Loucy (cell line): ENCODE data around the gene PHACTR2.

ENCODE experiments used
- H2AFZ ChIP-seq: fragments of 200-600 bp; sonication (generic); 2 replicates; pipeline ENCODE4 v1.6.0; 2016; ENCODE audit warnings: antibody characterized with exemption, mild to moderate bottlenecking, low read length, moderate library complexity
- H3F3A ChIP-seq: fragments of 200-600 bp; 2 replicates; pipeline ENCODE4 v1.6.0; 2016; ENCODE audit warnings: antibody characterized with exemption, low read depth, mild to moderate bottlenecking
- H3K27me3 ChIP-seq: fragments of 200-600 bp; sonication (generic); 2 replicates; pipeline ENCODE4 v1.6.1; 2014; ENCODE audit warnings: low read length, mild to moderate bottlenecking; ENCODE audit not compliant: insufficient read depth, poor library complexity, severe bottlenecking
- H3K36me3 ChIP-seq: fragments of 200-600 bp; sonication (generic); 2 replicates; pipeline ENCODE4 v1.6.1; 2016; ENCODE audit warnings: low read length; ENCODE audit not compliant: insufficient read depth
- H3K4me1 ChIP-seq: fragments of 200-600 bp; sonication (generic); 2 replicates; pipeline ENCODE4 v1.5.1; 2014; ENCODE audit warnings: low read length, mild to moderate bottlenecking; ENCODE audit not compliant: insufficient read depth, poor library complexity, severe bottlenecking
- H3K4me2 ChIP-seq: fragments of 200-600 bp; sonication (generic); 2 replicates; pipeline ENCODE4 v1.6.0; 2014; ENCODE audit warnings: antibody characterized with exemption, low read length, low read depth, mild to moderate bottlenecking; ENCODE audit not compliant: poor library complexity, severe bottlenecking
- H3K4me3 ChIP-seq: fragments of 200-600 bp; sonication (generic); 2 replicates; pipeline ENCODE4 v1.5.1; 2014; ENCODE audit warnings: low read length, mild to moderate bottlenecking, mixed read lengths; ENCODE audit not compliant: poor library complexity, severe bottlenecking
- H3K79me2 ChIP-seq: fragments of 200-600 bp; sonication (generic); 2 replicates; pipeline ENCODE4 v1.6.1; 2014; ENCODE audit warnings: low read length; ENCODE audit not compliant: insufficient read depth
- H3K9ac ChIP-seq: fragments of 200-600 bp; sonication (generic); 2 replicates; pipeline ENCODE4 v1.6.0; 2014; ENCODE audit warnings: mild to moderate bottlenecking, low read depth, low read length, moderate library complexity; ENCODE audit not compliant: poor library complexity, severe bottlenecking
- H3K9me2 ChIP-seq: fragments of 200-600 bp; sonication (generic); replicated peaks from 2 replicates; pipeline ENCODE4 v1.6.1; 2016; ENCODE audit warnings: low read depth, low read length, mixed read lengths
- H3K9me3 ChIP-seq: fragments of 200-600 bp; sonication (generic); 2 replicates; pipeline ENCODE4 v1.6.1; 2014; ENCODE audit warnings: mild to moderate bottlenecking, antibody characterized with exemption, low read length, low read depth; ENCODE audit not compliant: insufficient read depth
- H4K20me1 ChIP-seq: fragments of 200-600 bp; sonication (generic); 2 replicates; pipeline ENCODE4 v1.6.0; 2014; ENCODE audit warnings: antibody characterized with exemption, low read length, mild to moderate bottlenecking; ENCODE audit not compliant: insufficient read depth, poor library complexity, severe bottlenecking
- EZH2phosphoT487 ChIP-seq: fragments of 200-600 bp; IDR thresholded peaks from 2 replicates; pipeline ENCODE4 v1.6.1; 2018; ENCODE audit warnings: antibody characterized with exemption, mild to moderate bottlenecking, moderate library complexity, borderline replicate concordance
- TF ChIP-seq, protein P1 (sequence below): fragments of 200-600 bp; sonication (generic); conservative IDR thresholded peaks from 2 replicates; pipeline ENCODE4 v1.5.1; 2014; ENCODE audit warnings: mild to moderate bottlenecking, antibody characterized with exemption, low read length

The PHACTR2 gene

DNA sequence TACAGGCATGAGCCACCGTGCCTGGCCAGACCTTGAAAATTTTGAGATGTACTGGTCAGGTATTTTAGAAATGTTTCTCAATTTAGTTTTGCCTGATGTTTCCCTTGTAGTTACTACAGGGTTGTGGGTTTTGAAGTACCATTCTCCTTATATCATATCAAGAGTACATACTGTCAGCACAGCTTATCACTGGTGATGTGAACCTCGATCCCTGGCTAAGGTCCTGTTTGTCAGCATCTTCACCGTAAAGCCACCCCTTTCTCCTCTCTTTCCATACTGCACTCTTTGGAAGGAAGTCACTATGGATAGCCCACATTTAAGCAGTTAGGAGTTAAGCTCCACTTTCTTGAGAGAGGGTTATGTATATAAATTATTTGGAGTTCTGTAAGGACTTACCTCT is 27.8 kb downstream of the PHACTR2 start:
- peaks cover 9% of the 10 kb centered on the region; the same call in 1 of the 2 replicates for H3K9me3 ChIP-seq
- no peak overlapping the region for H2AFZ ChIP-seq
- TF ChIP-seq, protein P1, sequence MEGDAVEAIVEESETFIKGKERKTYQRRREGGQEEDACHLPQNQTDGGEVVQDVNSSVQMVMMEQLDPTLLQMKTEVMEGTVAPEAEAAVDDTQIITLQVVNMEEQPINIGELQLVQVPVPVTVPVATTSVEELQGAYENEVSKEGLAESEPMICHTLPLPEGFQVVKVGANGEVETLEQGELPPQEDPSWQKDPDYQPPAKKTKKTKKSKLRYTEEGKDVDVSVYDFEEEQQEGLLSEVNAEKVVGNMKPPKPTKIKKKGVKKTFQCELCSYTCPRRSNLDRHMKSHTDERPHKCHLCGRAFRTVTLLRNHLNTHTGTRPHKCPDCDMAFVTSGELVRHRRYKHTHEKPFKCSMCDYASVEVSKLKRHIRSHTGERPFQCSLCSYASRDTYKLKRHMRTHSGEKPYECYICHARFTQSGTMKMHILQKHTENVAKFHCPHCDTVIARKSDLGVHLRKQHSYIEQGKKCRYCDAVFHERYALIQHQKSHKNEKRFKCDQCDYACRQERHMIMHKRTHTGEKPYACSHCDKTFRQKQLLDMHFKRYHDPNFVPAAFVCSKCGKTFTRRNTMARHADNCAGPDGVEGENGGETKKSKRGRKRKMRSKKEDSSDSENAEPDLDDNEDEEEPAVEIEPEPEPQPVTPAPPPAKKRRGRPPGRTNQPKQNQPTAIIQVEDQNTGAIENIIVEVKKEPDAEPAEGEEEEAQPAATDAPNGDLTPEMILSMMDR, result no peak
- TF ChIP-seq EZH2phosphoT487, result no peak
- no peaks in the 10 kb centered on the region for H3K36me3 ChIP-seq
- H3K4me1 ChIP-seq, result no peaks in the 10 kb centered on the region
- no peaks in the 10 kb centered on the region for H4K20me1 ChIP-seq
- H3F3A ChIP-seq, result no peaks in the 10 kb centered on the region
- H3K27me3 ChIP-seq, result no peaks in the 10 kb centered on the region
- H3K9ac ChIP-seq, result no peak overlapping the region
- H3K4me2 ChIP-seq, result no peak overlapping the region
- H3K79me2 ChIP-seq, result peaks cover 3% of the 10 kb centered on the region; the same call in 1 of the 2 replicates
- no peaks in the 10 kb centered on the region for H3K9me2 ChIP-seq
- H3K4me3 ChIP-seq, result no peak overlapping the region

DNA sequence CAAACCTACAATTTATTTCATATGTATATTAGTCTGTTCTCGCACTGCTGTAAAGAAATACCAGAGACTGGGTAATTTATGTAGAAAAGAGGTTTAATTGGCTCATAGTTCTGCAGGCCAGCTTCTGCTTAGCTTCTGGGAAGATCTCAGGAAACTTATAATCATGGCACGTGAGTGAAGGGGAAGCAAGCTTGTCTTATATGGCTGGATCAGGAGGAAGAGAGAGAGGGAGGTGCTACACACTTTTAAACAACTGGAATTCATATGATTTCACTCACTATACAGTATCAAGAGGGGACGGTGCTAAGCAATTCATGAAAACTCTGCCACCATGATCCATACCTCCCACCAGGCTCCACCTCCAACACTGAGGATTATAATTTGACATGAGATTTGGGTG is 29.9 kb downstream of the PHACTR2 start:
- Histone ChIP-seq H3K36me3 (no peaks in the 10 kb centered on the region), H3K9me2 (no peaks in the 10 kb centered on the region), H4K20me1 (no peaks in the 10 kb centered on the region), H3K9me3 (peaks cover 9% of the 10 kb centered on the region; the same call in 1 of the 2 replicates), H3K79me2 (peaks cover 3% of the 10 kb centered on the region; the same call in 1 of the 2 replicates), H3K9ac (no peak overlapping the region), H3F3A (no peaks in the 10 kb centered on the region), H3K4me1 (no peaks in the 10 kb centered on the region), H3K4me3 (no peak overlapping the region), H3K27me3 (no peaks in the 10 kb centered on the region), H3K4me2 (no peak overlapping the region), H2AFZ (no peak overlapping the region)
- TF ChIP-seq EZH2phosphoT487, result no peak
- TF ChIP-seq, protein P1, result no peak

DNA sequence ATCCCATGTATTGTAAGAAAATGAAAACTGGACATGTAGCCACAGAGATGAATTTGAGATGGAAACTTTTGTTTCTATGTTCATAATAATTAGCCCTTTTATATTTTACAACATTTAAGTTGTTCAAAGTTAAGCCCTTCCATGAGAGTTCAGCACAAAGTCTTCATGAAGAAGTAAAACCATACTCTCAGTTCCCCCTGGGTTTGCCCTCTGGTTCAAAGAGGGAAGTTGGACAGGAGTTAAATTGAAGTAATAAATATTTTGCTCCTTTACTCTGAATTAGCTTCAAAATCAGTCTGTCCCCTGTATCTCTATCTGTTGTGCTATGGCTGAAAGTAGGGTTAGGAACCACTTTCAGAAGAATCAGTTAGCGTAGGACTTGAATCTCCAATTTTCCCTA is 31.1 kb downstream of the PHACTR2 start:
- 0 out of 2 replicates have a peak, but pooled peaks cover 3% of the 10 kb centered on the region for H3K36me3 ChIP-seq
- H3F3A ChIP-seq, result no peaks in the 10 kb centered on the region
- peaks cover 3% of the 10 kb centered on the region; the same call in 1 of the 2 replicates for H3K79me2 ChIP-seq
- no peak overlapping the region for H3K4me3 ChIP-seq
- no peak overlapping the region for H3K4me2 ChIP-seq
- no peaks in the 10 kb centered on the region for H3K4me1 ChIP-seq
- no peaks in the 10 kb centered on the region for H4K20me1 ChIP-seq
- no peaks in the 10 kb centered on the region for H3K27me3 ChIP-seq
- no peak overlapping the region for H2AFZ ChIP-seq
- H3K9me2 ChIP-seq, result no peaks in the 10 kb centered on the region
- H3K9ac ChIP-seq, result no peak overlapping the region
- no peak for TF ChIP-seq EZH2phosphoT487
- TF ChIP-seq, protein P1, result no peak
- H3K9me3 ChIP-seq, result peaks cover 9% of the 10 kb centered on the region; the same call in 1 of the 2 replicates
